SU-DHL-6 (cell line): ENCODE data around the gene TAOK2.

Experiments
- CTCF ChIP-seq: fragments of 200-600 bp; sonication (generic); IDR thresholded peaks from one replicate; pipeline ENCODE4 v1.5.1; 2017; ENCODE audit warnings: antibody characterized with exemption, mild to moderate bottlenecking, low read length, moderate library complexity; ENCODE audit not compliant: insufficient read depth, poor library complexity, severe bottlenecking
- EZH2phosphoT487 ChIP-seq: fragments of 200-600 bp; sonication (generic), shearing (Covaris generic); conservative IDR thresholded peaks from 2 replicates; pipeline ENCODE4 v1.6.1; 2018; ENCODE audit warnings: mild to moderate bottlenecking, antibody characterized with exemption, low read length, moderate library complexity, mixed read lengths

DNA sequence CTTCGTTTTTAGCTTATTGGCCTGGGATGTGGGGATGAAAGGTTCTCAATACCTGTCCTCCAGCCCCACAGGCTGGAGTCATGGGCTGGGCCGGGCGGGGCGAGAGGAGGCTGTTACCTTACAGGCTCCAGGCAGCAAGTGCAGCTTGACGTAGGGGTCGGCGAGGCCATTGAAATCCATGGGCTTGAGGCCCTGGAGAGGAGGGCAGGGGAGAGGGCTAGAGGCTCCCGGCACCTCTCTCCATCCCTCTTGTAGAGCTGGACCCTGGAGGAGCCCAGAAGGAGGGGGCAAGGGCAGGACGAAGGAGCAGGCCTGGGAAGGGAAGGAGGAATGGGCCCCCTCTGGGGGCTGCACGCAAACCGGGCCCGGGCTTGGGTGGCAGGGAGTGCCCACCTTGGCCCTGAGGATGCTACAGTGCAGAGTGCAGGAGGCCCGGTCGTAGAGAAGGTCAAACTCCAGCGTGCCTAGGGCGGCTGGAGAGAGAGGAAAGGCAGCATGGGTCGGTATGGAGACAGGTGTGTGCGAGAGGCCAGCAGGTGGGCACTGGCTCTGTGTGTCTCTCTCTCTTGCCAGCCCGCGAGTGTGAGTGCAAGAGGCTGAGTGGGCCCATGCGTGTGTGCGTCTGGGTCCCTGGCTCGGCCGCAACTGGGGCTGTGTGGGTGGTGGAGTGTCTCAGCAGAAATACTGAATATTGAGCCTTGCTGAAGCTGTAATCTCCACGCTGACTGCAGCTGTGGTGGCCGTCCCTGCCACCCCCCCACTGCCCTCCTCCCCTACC, 35.6 kb downstream of the TAOK2 start:
- TF ChIP-seq CTCF (no peak), EZH2phosphoT487 (no peak)
